ENCODE measurements around the gene ANKS1A.
A peak's percentile ranks its signal among the peaks of the same experiment; 100 is the strongest.
"Not testable (repeated sequence)": the region's sequence is repeated elsewhere in the genome, so short reads cannot be mapped to it uniquely, and the experiment has no call there.

The ANKS1A gene

DNA sequence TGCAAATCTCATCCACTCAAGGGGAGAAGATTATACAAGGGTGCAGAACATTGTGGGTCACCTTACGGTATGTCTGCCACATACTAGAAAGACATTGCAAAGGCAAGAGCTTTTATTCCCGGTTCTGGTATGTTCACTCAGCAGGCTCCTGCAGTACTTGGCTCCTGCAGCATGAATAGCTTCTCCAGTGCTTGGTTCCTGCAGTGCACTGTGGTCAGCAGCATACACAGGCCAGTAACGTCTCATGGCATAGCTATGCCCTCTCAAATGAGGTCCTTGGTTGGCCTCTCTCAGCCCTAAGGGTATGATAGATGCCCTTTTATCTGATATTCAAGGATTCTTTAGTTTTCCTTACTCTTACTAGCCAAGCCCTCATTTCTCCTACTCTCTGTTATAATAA is 239.4 kb downstream of the ANKS1A start:
- no peak for DNase-seq

- no peak for DNase-seq
Observed at GRCh38 chr6:35136185-35136584, 247.1 kb downstream of the ANKS1A start.

GRCh38 chr6:35138191-35138590 is 249.1 kb downstream of the ANKS1A start:
- DNase-seq = not testable (repeated sequence)

GRCh38 chr6:35139470-35139869 is 250.4 kb downstream of the ANKS1A start:
- DNase-seq = no peak

- peak; percentile 62 for DNase-seq
Observed at GRCh38 chr6:35139924-35140638, 251.0 kb downstream of the ANKS1A start.

- DNase-seq = no peak
Observed at GRCh38 chr6:35140639-35141006, 251.6 kb downstream of the ANKS1A start.
